Neural cell (in vitro differentiated cells): Measurements from ENCODE around the gene PPHLN1. TPM values are rescaled to one million over a fixed set of nuclear protein-coding genes. Genes with fewer than 3 reads are reported as not detected.

ENCODE experiments used
- H2AFZ ChIP-seq: fragments of 200-600, 300-800 bp; sonication (generic), shearing (Covaris generic); 2 replicates; pipeline ENCODE4 v1.6.0; 2014; ENCODE audit warnings: low read depth, mild to moderate bottlenecking, antibody characterized with exemption, low read length, moderate library complexity
- H3F3A ChIP-seq: fragments of 200-600 bp; shearing (Covaris generic); 2 replicates; pipeline ENCODE4 v1.6.1; 2016; ENCODE audit warnings: mild to moderate bottlenecking, moderate library complexity, mixed read lengths, antibody characterized with exemption, low read length; ENCODE audit not compliant: insufficient read depth, poor library complexity, severe bottlenecking
- H3K27ac ChIP-seq: fragments of 200-600, 300-800 bp; sonication (generic), shearing (Covaris generic); 2 replicates; pipeline ENCODE4 v1.5.1; 2014; ENCODE audit warnings: mild to moderate bottlenecking, low read length, moderate library complexity
- H3K27me3 ChIP-seq: fragments of 300-800, 200-600 bp; sonication (generic), shearing (Covaris generic); 2 replicates; pipeline ENCODE4 v1.6.0; 2014; ENCODE audit warnings: mild to moderate bottlenecking, low read depth, low read length, moderate library complexity; ENCODE audit not compliant: insufficient read depth
- H3K36me3 ChIP-seq: fragments of 300-800, 200-600 bp; sonication (generic), shearing (Covaris generic); 2 replicates; pipeline ENCODE4 v1.5.1; 2014; ENCODE audit warnings: mild to moderate bottlenecking, antibody characterized with exemption, low read length, moderate library complexity; ENCODE audit not compliant: insufficient read depth
- H3K4me2 ChIP-seq: fragments of 300-800, 200-600 bp; sonication (generic), shearing (Covaris generic); 2 replicates; pipeline ENCODE4 v1.6.0; 2014; ENCODE audit warnings: mild to moderate bottlenecking, low read length
- H3K4me3 ChIP-seq: fragments of 300-800, 200-600 bp; sonication (generic), shearing (Covaris generic); 2 replicates; pipeline ENCODE4 v1.5.1; 2014; ENCODE audit warnings: mild to moderate bottlenecking, low read length, moderate library complexity
- H3K79me2 ChIP-seq: fragments of 200-600 bp; shearing (Covaris generic); replicated peaks from 2 replicates; pipeline ENCODE4 v1.6.0; 2014; ENCODE audit warnings: mild to moderate bottlenecking, low read length, moderate library complexity; ENCODE audit not compliant: insufficient read depth
- H3K9ac ChIP-seq: fragments of 300-800, 200-600 bp; sonication (generic), shearing (Covaris generic); 2 replicates; pipeline ENCODE4 v1.6.1; 2016; ENCODE audit warnings: mild to moderate bottlenecking, low read length, mixed read lengths
- H3K9me2 ChIP-seq: fragments of 200-600 bp; shearing (Covaris generic); 2 replicates; pipeline ENCODE4 v1.6.1; 2016; ENCODE audit warnings: mild to moderate bottlenecking, low read length, mixed read lengths; ENCODE audit not compliant: insufficient read depth
- H3K9me3 ChIP-seq: fragments of 200-600, 300-800 bp; sonication (generic), shearing (Covaris generic); 2 replicates; pipeline ENCODE4 v1.6.1; 2016; ENCODE audit warnings: mild to moderate bottlenecking, mixed run types, low read length, moderate library complexity, mixed read lengths
- H4K20me1 ChIP-seq: fragments of 200-600 bp; shearing (Covaris generic); 2 replicates; pipeline ENCODE4 v1.6.1; 2016; ENCODE audit warnings: mild to moderate bottlenecking, mixed run types; ENCODE audit not compliant: insufficient read depth
- CTCF ChIP-seq: fragments of 450-650 bp; IDR thresholded peaks from 2 replicates; pipeline ENCODE4 v1.5.1; 2014; ENCODE audit warnings: antibody characterized with exemption, mild to moderate bottlenecking, moderate library complexity; ENCODE audit not compliant: poor library complexity, severe bottlenecking
- EP300 ChIP-seq: fragments of 450-650 bp; conservative IDR thresholded peaks from 2 replicates; pipeline ENCODE4 v1.6.1; 2014; ENCODE audit warnings: antibody characterized with exemption, mild to moderate bottlenecking, moderate library complexity; ENCODE audit not compliant: poor library complexity, severe bottlenecking
- EZH2 ChIP-seq: fragments of 200-600, 300-800 bp; shearing (Covaris generic), sonication (generic); IDR thresholded peaks from 2 replicates; pipeline ENCODE4 v1.6.1; 2014; ENCODE audit warnings: antibody characterized with exemption, low read length, borderline replicate concordance, mild to moderate bottlenecking; ENCODE audit not compliant: insufficient read depth, poor library complexity, severe bottlenecking
- MXI1 ChIP-seq: fragments of 450-650 bp; conservative IDR thresholded peaks from 2 replicates; pipeline ENCODE4 v1.6.1; 2014; ENCODE audit warnings: antibody characterized with exemption, mild to moderate bottlenecking; ENCODE audit not compliant: poor library complexity, severe bottlenecking
- POLR2AphosphoS5 ChIP-seq: IDR thresholded peaks from 2 replicates; pipeline ENCODE4 v1.6.1; 2012
- RAD21 ChIP-seq: fragments of 450-650 bp; conservative IDR thresholded peaks from 2 replicates; pipeline ENCODE4 v1.6.1; 2014; ENCODE audit warnings: antibody characterized with exemption, mild to moderate bottlenecking, moderate library complexity
- REST ChIP-seq: IDR thresholded peaks from 2 replicates; pipeline ENCODE4 v1.6.1; 2012; ENCODE audit warnings: borderline replicate concordance
- SMC3 ChIP-seq: fragments of 450-650 bp; conservative IDR thresholded peaks from 2 replicates; pipeline ENCODE4 v1.6.1; 2014; ENCODE audit warnings: antibody characterized with exemption, mild to moderate bottlenecking, moderate library complexity; ENCODE audit not compliant: poor library complexity
- TAF1 ChIP-seq: IDR thresholded peaks from 2 replicates; pipeline ENCODE4 v1.6.1; 2012; ENCODE audit warnings: low read depth
- polyA plus RNA-seq: library from polyadenylated mRNA; depleted of rRNA; stranded (reverse); fragments of >200 nt; gene quantifications from 2 replicates; pipeline ENCODE4 v1.2.3, GENCODE V29; 2014

The PPHLN1 gene
- polyA plus RNA-seq, 1 donor from 2014 or later, result 192 TPM

GRCh38 chr12:42421844-42422779, 96.1 kb downstream of the PPHLN1 start:
- H3K36me3 ChIP-seq, result no peaks in the 10 kb centered on the region
- no peaks in the 10 kb centered on the region for H3K27me3 ChIP-seq
- no peak overlapping the region for H3K4me2 ChIP-seq
- H3K9me3 ChIP-seq, result no peaks in the 10 kb centered on the region
- H3K9me2 ChIP-seq, result no peaks in the 10 kb centered on the region
- no peaks in the 10 kb centered on the region for H4K20me1 ChIP-seq
- no peak overlapping the region for H3K4me3 ChIP-seq
- no peaks in the 10 kb centered on the region for H3F3A ChIP-seq
- H2AFZ ChIP-seq, result no peak overlapping the region
- H3K79me2 ChIP-seq, result no peaks in the 10 kb centered on the region
- TF ChIP-seq REST (no peak), CTCF (no peak), SMC3 (no peak), MXI1 (no peak)
- no peak overlapping the region for H3K27ac ChIP-seq
- H3K9ac ChIP-seq, result no peak overlapping the region

GRCh38 chr12:42422785-42423184, 96.8 kb downstream of the PPHLN1 start:
- no peak overlapping the region for H2AFZ ChIP-seq
- H3K9me2 ChIP-seq, result no peaks in the 10 kb centered on the region
- H3K27me3 ChIP-seq, result no peaks in the 10 kb centered on the region
- H4K20me1 ChIP-seq, result no peaks in the 10 kb centered on the region
- H3K9me3 ChIP-seq, result no peaks in the 10 kb centered on the region
- no peak overlapping the region for H3K27ac ChIP-seq
- no peak overlapping the region for H3K4me3 ChIP-seq
- no peak overlapping the region for H3K9ac ChIP-seq
- H3F3A ChIP-seq, result no peaks in the 10 kb centered on the region
- H3K79me2 ChIP-seq, result no peaks in the 10 kb centered on the region
- no peaks in the 10 kb centered on the region for H3K36me3 ChIP-seq
- no peak overlapping the region for H3K4me2 ChIP-seq
- TF ChIP-seq SMC3 (no peak), MXI1 (no peak), EZH2 (no peak), REST (no peak), POLR2AphosphoS5 (no peak), CTCF (no peak), RAD21 (no peak), EP300 (no peak), TAF1 (no peak)
